IMR-90 (cell line): ENCODE data around the gene CDON. TPM values are rescaled to one million over a fixed set of nuclear protein-coding genes. Genes with fewer than 3 reads are reported as not detected.

ENCODE experiments used
- ATAC-seq: fragments of 200-7000 bp; cut with Tn5 transposase; 2 replicates; pipeline ENCODE4 v1.9.1; 2020; ENCODE audit warnings: low read depth, mild to moderate bottlenecking, moderate library complexity
- BruUV-seq: library from RNA; stranded (reverse); fragments of 400-500 nt; replicated peaks from 2 replicates; lab custom pipeline; 2021; lab: Mats Ljungman, UMichigan
- CTCF ChIA-PET: fragments of 300-600 bp; formaldehyde crosslinking; extraction: SDS; loops from one replicate; lab custom pipeline; 2021; ENCODE audit warnings: antibody characterized with exemption; lab: Yijun Ruan, JAX
- POLR2A ChIA-PET: fragments of 300-600 bp; sonication (Branson Sonifier 250); formaldehyde crosslinking; loops from one replicate; lab custom pipeline; 2022; ENCODE audit warnings: antibody characterized with exemption; ENCODE audit not compliant: unreplicated experiment; lab: Charles Lee
- DNase-seq: peaks from one replicate; pipeline ENCODE4 v3.0.0; 2013
- H2AFZ ChIP-seq: replicated peaks from 2 replicates; pipeline ENCODE3; 2013; ENCODE audit warnings: low read length, mild to moderate bottlenecking; ENCODE audit not compliant: poor library complexity
- H2AK5ac ChIP-seq: 2 replicates; pipeline ENCODE4 v1.6.1; 2013; ENCODE audit warnings: low read depth, low read length, inconsistent platforms
- H2AK9ac ChIP-seq: replicated peaks from 2 replicates; pipeline ENCODE3; 2013; ENCODE audit warnings: mild to moderate bottlenecking, low read depth, low read length, moderate library complexity; ENCODE audit not compliant: poor library complexity
- H2BK120ac ChIP-seq: 2 replicates; pipeline ENCODE4 v1.6.1; 2013; ENCODE audit warnings: low read depth, low read length, inconsistent platforms
- H2BK15ac ChIP-seq: 3 replicates; pipeline ENCODE4 v1.6.1; 2013; ENCODE audit warnings: low read depth, low read length, inconsistent platforms
- H2BK20ac ChIP-seq: 2 replicates; pipeline ENCODE4 v1.6.1; 2013; ENCODE audit warnings: low read depth, mild to moderate bottlenecking, inconsistent platforms, low read length, moderate library complexity
- H2BK5ac ChIP-seq: 2 replicates; pipeline ENCODE4 v1.6.1; 2013; ENCODE audit warnings: mild to moderate bottlenecking, low read depth, low read length, inconsistent platforms; ENCODE audit not compliant: poor library complexity, severe bottlenecking
- H3K14ac ChIP-seq: replicated peaks from 2 replicates; pipeline ENCODE4 v1.6.1; 2013; ENCODE audit warnings: low read depth, low read length, inconsistent platforms
- H3K18ac ChIP-seq: 2 replicates; pipeline ENCODE4 v1.6.1; 2013; ENCODE audit warnings: low read depth, low read length, control low read depth
- H3K23ac ChIP-seq: 2 replicates; pipeline ENCODE4 v1.6.1; 2013; ENCODE audit warnings: low read depth, low read length, inconsistent platforms
- H3K27ac ChIP-seq: 2 replicates; pipeline ENCODE4 v1.5.1; 2013; ENCODE audit warnings: mild to moderate bottlenecking, control low read depth, low read length; ENCODE audit not compliant: insufficient read depth
- H3K27me3 ChIP-seq: 2 replicates; pipeline ENCODE4 v1.6.1; 2013; ENCODE audit warnings: low read length; ENCODE audit not compliant: control insufficient read depth, insufficient read depth
- H3K36me3 ChIP-seq: 2 replicates; pipeline ENCODE4 v1.6.1; 2013; ENCODE audit warnings: low read length, mixed read lengths; ENCODE audit not compliant: control insufficient read depth, insufficient read depth
- H3K4ac ChIP-seq: 2 replicates; pipeline ENCODE4 v1.6.1; 2013; ENCODE audit warnings: low read depth, low read length, inconsistent platforms
- H3K4me1 ChIP-seq: 2 replicates; pipeline ENCODE4 v1.6.1; 2013; ENCODE audit warnings: low read length, mixed read lengths; ENCODE audit not compliant: control insufficient read depth, insufficient read depth
- H3K4me2 ChIP-seq: 2 replicates; pipeline ENCODE4 v1.6.1; 2013; ENCODE audit warnings: low read depth, mild to moderate bottlenecking, control low read depth, low read length, moderate library complexity
- H3K4me3 ChIP-seq: 2 replicates; pipeline ENCODE4 v1.5.1; 2013; ENCODE audit warnings: low read depth, mild to moderate bottlenecking, control low read depth, low read length, moderate library complexity; ENCODE audit not compliant: insufficient read depth
- H3K56ac ChIP-seq: 2 replicates; pipeline ENCODE4 v1.6.1; 2013; ENCODE audit warnings: low read length, inconsistent platforms; ENCODE audit not compliant: insufficient read depth; ENCODE audit errors: extremely low read depth
- H3K79me1 ChIP-seq, 2 experiments: 2 replicates each; pipeline ENCODE4 v1.6.1; 2013; ENCODE audit warnings: low read length in 2 of 2, inconsistent platforms in 1 of 2, low read depth in 1 of 2
- H3K9ac ChIP-seq: 2 replicates; pipeline ENCODE4 v1.6.1; 2013; ENCODE audit warnings: low read depth, low read length, control low read depth
- H3K9me1 ChIP-seq: 2 replicates; pipeline ENCODE4 v1.6.1; 2013; ENCODE audit warnings: low read length, inconsistent platforms; ENCODE audit not compliant: insufficient read depth
- H3K9me3 ChIP-seq: 2 replicates; pipeline ENCODE4 v1.6.1; 2013; ENCODE audit warnings: low read length; ENCODE audit not compliant: control insufficient read depth, insufficient read depth
- H4K20me1 ChIP-seq: 2 replicates; pipeline ENCODE4 v1.6.1; 2013; ENCODE audit warnings: low read length, inconsistent platforms; ENCODE audit not compliant: insufficient read depth
- H4K5ac ChIP-seq: 2 replicates; pipeline ENCODE4 v1.6.1; 2013; ENCODE audit warnings: mild to moderate bottlenecking, low read depth, low read length, control low read depth
- H4K8ac ChIP-seq, 2 experiments: 2 replicates each; pipeline ENCODE4 v1.6.1; 2013; ENCODE audit warnings: low read depth in 2 of 2, low read length in 2 of 2, control low read depth in 1 of 2, inconsistent platforms in 1 of 2
- H4K91ac ChIP-seq: 2 replicates; pipeline ENCODE4 v1.6.1; 2013; ENCODE audit warnings: low read depth, low read length, inconsistent platforms; ENCODE audit not compliant: insufficient read depth
- CEBPB ChIP-seq: IDR thresholded peaks from 2 replicates; pipeline ENCODE4 v1.6.1; 2012; ENCODE audit warnings: low read depth, low read length, improper control_type of control experiment
- FOS ChIP-seq: fragments of 150-350 bp; IDR thresholded peaks from 2 replicates; pipeline ENCODE4 v1.6.1; 2016; ENCODE audit warnings: low read depth, low read length
- MAZ ChIP-seq: IDR thresholded peaks from 2 replicates; pipeline ENCODE4 v1.6.1; 2012; ENCODE audit warnings: low read depth, mild to moderate bottlenecking, low read length, improper control_type of control experiment, moderate library complexity, borderline replicate concordance
- NFE2L2 ChIP-seq: fragments of 150-350 bp; IDR thresholded peaks from 2 replicates; pipeline ENCODE4 v1.6.1; 2016; ENCODE audit warnings: low read depth, mild to moderate bottlenecking, low read length
- RAD21 ChIP-seq: IDR thresholded peaks from 2 replicates; pipeline ENCODE4 v1.6.1; 2012; ENCODE audit warnings: low read length, improper control_type of control experiment
- WGBS, 2 experiments: methylation state at CpG; one replicate each; pipeline versions ENCODE4 v1.1.5 to v1.1.7; 2013; ENCODE audit warnings: missing lambda C conversion rate in 2 of 2; ENCODE audit not compliant: insufficient read length in 1 of 2; ENCODE audit errors: extremely low coverage in 2 of 2; 5-methylcytosine and 5-hydroxymethylcytosine counted together
- dilution Hi-C: fragments of 300-500 bp; cut with HindIII; formaldehyde crosslinking; loops from one replicate; pipeline ENCODE4 v1.14.3; 2018; ENCODE audit warnings: low sequenced_read_pairs; ENCODE audit not compliant: unreplicated experiment
- in situ Hi-C: fragments of 300-500 bp; cut with MboI; formaldehyde crosslinking; loops from 3 replicates; pipeline ENCODE4 v1.14.3; 2019; ENCODE audit warnings: low sequenced_read_pairs, inconsistent platforms, mixed read lengths
- intact Hi-C: fragments of 100-400 bp; cut with micrococcal nuclease; formaldehyde crosslinking; loops from 2 replicates; pipeline ENCODE4 v1.10.0; 2022
- polyA plus RNA-seq, 3 experiments: library from polyadenylated mRNA; depleted of rRNA; stranded (reverse); fragments of >200 nt; gene quantifications; 2 replicates each; pipeline ENCODE4 v1.2.3, GENCODE V29; 2012; ENCODE audit warnings: low replicate concordance in 1 of 3
- total RNA-seq: library from RNA; depleted of rRNA; stranded (reverse); fragments of >200 nt; gene quantifications from 2 replicates; pipeline ENCODE4 v1.2.3, GENCODE V29; 2012
- TF ChIP-seq, protein P1 (sequence below): fragments of 150-350 bp; IDR thresholded peaks from 2 replicates; pipeline ENCODE4 v1.6.1; 2017; ENCODE audit warnings: mild to moderate bottlenecking, antibody characterized with exemption, low read length, low read depth

Gene CDON
- total and polyA plus RNA-seq, 2 of the 4 experiments (the other 2 are of a cell fraction) = 1.2 to 3.8 TPM

DNA sequence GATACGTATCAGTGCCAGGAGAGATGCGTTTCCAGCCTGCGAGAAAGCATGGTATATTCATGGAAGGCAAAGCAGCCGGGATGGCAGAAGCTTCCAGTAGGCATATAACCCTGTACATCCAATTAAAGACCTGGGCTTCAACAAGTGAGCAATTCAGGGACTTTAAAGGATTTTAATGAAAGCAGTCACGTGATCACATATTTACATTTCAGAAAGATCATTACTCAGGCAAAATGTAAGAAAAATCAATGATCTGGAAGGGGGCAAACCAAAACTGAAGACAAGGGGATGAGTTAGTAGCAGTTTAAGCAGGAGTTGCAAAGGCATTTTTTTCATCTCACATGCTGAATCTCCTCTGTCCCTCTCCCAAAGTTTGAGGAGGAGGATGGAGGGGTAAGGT, 7.8 kb downstream of the CDON start:
- in situ Hi-C loops = no loop called here
- BruUV-seq = no TSS peak

More for the DNA sequence above, 7.8 kb downstream of the CDON start:
- TF ChIP-seq CEBPB (no peak), FOS (no peak), RAD21 (no peak), NFE2L2 (no peak), MAZ (no peak)
- TF ChIP-seq, protein P1, sequence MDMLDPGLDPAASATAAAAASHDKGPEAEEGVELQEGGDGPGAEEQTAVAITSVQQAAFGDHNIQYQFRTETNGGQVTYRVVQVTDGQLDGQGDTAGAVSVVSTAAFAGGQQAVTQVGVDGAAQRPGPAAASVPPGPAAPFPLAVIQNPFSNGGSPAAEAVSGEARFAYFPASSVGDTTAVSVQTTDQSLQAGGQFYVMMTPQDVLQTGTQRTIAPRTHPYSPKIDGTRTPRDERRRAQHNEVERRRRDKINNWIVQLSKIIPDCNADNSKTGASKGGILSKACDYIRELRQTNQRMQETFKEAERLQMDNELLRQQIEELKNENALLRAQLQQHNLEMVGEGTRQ = no peak
- POLR2A ChIA-PET = no interaction called here
- no peak overlapping the region for H3K23ac ChIP-seq
- no peak overlapping the region for H2BK20ac ChIP-seq
- no peak overlapping the region for H2AK9ac ChIP-seq
- H3K4me3 ChIP-seq = no peak overlapping the region
- no peak overlapping the region for H2BK5ac ChIP-seq
- no peaks in the 10 kb centered on the region for H4K20me1 ChIP-seq
- no peak overlapping the region for H2BK120ac ChIP-seq
- no peak overlapping the region for H4K5ac ChIP-seq
- CTCF ChIA-PET = interaction anchor here (0.6 kb wide), 2 partner anchors 17 to 132 kb away, joined by 3 to 4 read pairs; no protein-coding TSS in a partner anchor
- H3K4me1 ChIP-seq = no peaks in the 10 kb centered on the region
- H3K56ac ChIP-seq = no peak overlapping the region
- no peak overlapping the region for H3K4me2 ChIP-seq
- no peak for ATAC-seq
- no peak overlapping the region for H2BK15ac ChIP-seq
- dilution Hi-C loops = no loop called here
- H3K18ac ChIP-seq = no peak overlapping the region
- no peak overlapping the region for H2AFZ ChIP-seq
- intact Hi-C loops = no loop called here
- H3K27me3 ChIP-seq = peaks cover 15% of the 10 kb centered on the region
- WGBS, 2 experiments = 100% methylated on average over 1 of the region's 5 CpGs; no CpG with 5 or more reads in 1 of the 2 experiments
- H4K91ac ChIP-seq = no peak overlapping the region
- no peaks in the 10 kb centered on the region for H3K36me3 ChIP-seq
- no peak overlapping the region for H2AK5ac ChIP-seq
- no peaks in the 10 kb centered on the region for H3K79me1 ChIP-seq
- no peak overlapping the region for H3K4ac ChIP-seq
- H4K8ac ChIP-seq = no peak overlapping the region
- no peaks in the 10 kb centered on the region for H3K9me1 ChIP-seq
- H3K9ac ChIP-seq = no peak overlapping the region
- DNase-seq = no peak
- no peaks in the 10 kb centered on the region for H3K9me3 ChIP-seq
- no peak overlapping the region for H3K14ac ChIP-seq
- no peak overlapping the region for H3K27ac ChIP-seq
